D721Med (cell line): ENCODE results near the gene ATP12A.

Source experiments
- DNase-seq: peaks from one replicate; pipeline ENCODE4 v3.0.0; 2011; ENCODE audit warnings: low spot score; ENCODE audit not compliant: insufficient read length
- FAIRE-seq: peaks from 2 replicates; lab custom pipeline; 2011; peaks lifted over from hg19 to GRCh38; lab: Jason Lieb, UNC
- CTCF ChIP-seq: IDR thresholded peaks from 2 replicates; pipeline ENCODE4 v1.5.1; 2012; ENCODE audit warnings: mild to moderate bottlenecking, control low read depth; ENCODE audit not compliant: insufficient read depth; ENCODE audit errors: missing control alignments

Gene ATP12A

GRCh38 chr13:24680258-24680920 lies at the start of gene ATP12A:
Gene ATP12A, plus strand, starts transcription at chr13:24680408. Its CDS starts 336 bp downstream, at chr13:24680744.
- no peak for FAIRE-seq
- TF ChIP-seq CTCF, result no peak
- no peak for DNase-seq

DNA sequence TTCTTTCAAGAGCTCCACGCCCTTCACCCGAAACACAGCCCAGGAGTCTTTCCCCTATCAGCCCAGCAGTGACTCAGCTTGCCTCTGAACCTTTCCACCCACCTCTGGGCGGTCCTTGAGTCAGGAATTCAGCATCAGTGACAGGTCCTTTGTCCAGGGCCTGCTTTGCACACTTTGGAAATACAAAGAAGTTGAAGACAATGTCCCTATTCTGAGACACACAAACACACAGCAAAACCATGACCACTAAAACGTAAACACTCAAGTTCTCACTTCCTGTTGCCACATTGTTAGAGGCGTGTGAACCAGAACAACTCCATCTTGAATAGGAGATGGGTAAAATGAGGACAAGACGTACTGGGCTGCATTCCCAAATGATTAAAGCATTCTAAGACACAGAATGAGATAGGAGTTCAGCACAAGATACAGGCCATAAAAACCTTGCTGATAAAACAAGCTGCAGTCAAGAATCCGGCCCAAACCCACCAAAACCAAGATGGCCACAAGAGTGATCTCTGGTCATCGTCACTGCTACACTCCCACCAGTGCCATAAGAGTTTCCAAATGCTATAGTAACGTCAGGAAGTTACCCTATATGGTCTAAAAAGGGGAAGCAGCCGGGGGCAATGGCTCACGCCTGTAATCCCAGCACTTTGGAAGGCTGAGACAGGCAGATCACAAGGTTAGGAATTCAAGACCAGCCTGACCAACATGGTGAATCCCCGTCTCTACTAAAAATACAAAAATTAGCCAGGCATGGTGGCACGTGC lies 49.2 kb upstream of the ATP12A start:
- TF ChIP-seq CTCF, result no peak
- no peak for DNase-seq
- no peak for FAIRE-seq

GRCh38 chr13:24631922-24632321 lies 48.3 kb upstream of the ATP12A start:
- no peak for DNase-seq
- FAIRE-seq, result no peak
- no peak for TF ChIP-seq CTCF

GRCh38 chr13:24632382-24633121 lies 47.7 kb upstream of the ATP12A start:
- DNase-seq, result no peak
- no peak for FAIRE-seq

GRCh38 chr13:24636776-24637175 lies 43.4 kb upstream of the ATP12A start:
- DNase-seq (no peak), FAIRE-seq (no peak)
- no peak for TF ChIP-seq CTCF

More at GRCh38 chr13:24632382-24633121, 47.7 kb upstream of the ATP12A start:
- TF ChIP-seq CTCF, result no peak

- no peak for TF ChIP-seq CTCF
- FAIRE-seq, result no peak
- no peak for DNase-seq
These were observed 42.1 kb upstream of the ATP12A start for GRCh38 chr13:24638096-24638495.

DNA sequence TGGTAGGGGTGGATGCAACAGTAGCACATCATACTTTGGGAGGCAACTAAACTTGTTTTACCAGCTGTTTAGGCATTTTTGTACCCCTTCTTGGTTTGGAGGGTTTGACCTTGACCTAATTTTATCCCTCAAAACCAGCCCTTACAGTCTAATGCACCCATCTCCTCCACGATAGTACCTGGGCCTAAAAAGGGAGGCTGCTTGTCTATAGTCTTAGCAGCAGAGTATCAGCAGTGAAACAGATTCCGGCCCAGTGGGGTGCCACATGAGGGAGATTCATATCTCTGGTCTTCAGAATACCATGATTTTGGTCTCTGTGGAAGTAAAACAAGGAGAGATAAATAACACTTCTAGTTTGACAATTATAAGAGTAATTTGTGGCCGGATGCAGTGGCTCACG lies 39.5 kb upstream of the ATP12A start:
- no peak for DNase-seq
- TF ChIP-seq CTCF, result no peak
- no peak for FAIRE-seq
